ENCODE data around the gene ANXA2. TPM values are rescaled to one million over a fixed set of nuclear protein-coding genes. Genes with fewer than 3 reads are reported as not detected.

The ANXA2 gene
- total RNA-seq, 2 donors from 2014 or later: 214 to 388 TPM

GRCh38 chr15:60370105-60370868 is 27.5 kb downstream of the ANXA2 start:
- peaks cover 0 to 51% of the 10 kb centered on the region in 2 donors for H3K4me1 ChIP-seq
- peak overlapping the region; percentile 79 to 80 for H3K27ac ChIP-seq
- no peak overlapping the region for H3K4me3 ChIP-seq
- no peak for DNase-seq (ENCODE audit: low spot score)
- TF ChIP-seq CTCF (IDR thresholded peaks at IDR 0.05): no peak
- no peaks in the 10 kb centered on the region for H3K27me3 ChIP-seq
- no peaks in the 10 kb centered on the region for H3K9me3 ChIP-seq
- peaks cover 4% of the 10 kb centered on the region for H3K36me3 ChIP-seq

- Histone ChIP-seq H3K27ac (peak overlapping the region in 1 of 2 donors; percentile 79), H3K9me3 (no peaks in the 10 kb centered on the region), H3K4me1 (peaks cover 0 to 45% of the 10 kb centered on the region in 2 donors), H3K27me3 (no peaks in the 10 kb centered on the region), H3K36me3 (peaks cover 4% of the 10 kb centered on the region), H3K4me3 (no peak overlapping the region)
- TF ChIP-seq CTCF (IDR thresholded peaks at IDR 0.05): no peak
- no peak for DNase-seq (ENCODE audit: low spot score)
Measured at GRCh38 chr15:60369696-60370095, 28.1 kb downstream of the ANXA2 start.

GRCh38 chr15:60364612-60364924 is 33.2 kb downstream of the ANXA2 start:
- peaks cover 0 to 32% of the 10 kb centered on the region in 2 donors for H3K4me1 ChIP-seq
- H3K27ac ChIP-seq: no peak overlapping the region

GRCh38 chr15:60363903-60364611 is 33.7 kb downstream of the ANXA2 start:
- no peak for TF ChIP-seq CTCF (IDR thresholded peaks at IDR 0.05)
- peaks cover 45% of the 10 kb centered on the region for H3K36me3 ChIP-seq
- peak overlapping the region in 1 of 2 donors; percentile 22 for H3K27ac ChIP-seq
- H3K9me3 ChIP-seq: no peaks in the 10 kb centered on the region
- H3K4me3 ChIP-seq: no peak overlapping the region
- DNase-seq (ENCODE audit: low spot score): no peak
- H3K27me3 ChIP-seq: no peaks in the 10 kb centered on the region
- peaks cover 0 to 38% of the 10 kb centered on the region in 2 donors for H3K4me1 ChIP-seq

More at GRCh38 chr15:60364612-60364924, 33.2 kb downstream of the ANXA2 start:
- H3K36me3 ChIP-seq: peaks cover 40% of the 10 kb centered on the region
- H3K4me3 ChIP-seq: no peak overlapping the region
- no peak for DNase-seq (ENCODE audit: low spot score)
- no peaks in the 10 kb centered on the region for H3K9me3 ChIP-seq
- no peaks in the 10 kb centered on the region for H3K27me3 ChIP-seq
- no peak for TF ChIP-seq CTCF (IDR thresholded peaks at IDR 0.05)

GRCh38 chr15:60363087-60363549 is 34.7 kb downstream of the ANXA2 start:
- H3K9me3 ChIP-seq: no peaks in the 10 kb centered on the region
- TF ChIP-seq CTCF (IDR thresholded peaks at IDR 0.05): no peak
- no peak overlapping the region for H3K4me3 ChIP-seq
- DNase-seq (ENCODE audit: low spot score): no peak
- peaks cover 50% of the 10 kb centered on the region for H3K36me3 ChIP-seq
- no peaks in the 10 kb centered on the region for H3K27me3 ChIP-seq
- peaks cover 0 to 38% of the 10 kb centered on the region in 2 donors for H3K4me1 ChIP-seq
- H3K27ac ChIP-seq: peak overlapping the region in 1 of 2 donors; percentile 9
